Activated CD8-positive, alpha-beta T cell treated with anti-CD3 and anti-CD28 coated beads for 36 hours (primary cell): Measurements from ENCODE around the gene FCN2. TPM values are rescaled to one million over a fixed set of nuclear protein-coding genes. Genes with fewer than 3 reads are reported as not detected.

ENCODE experiments used
- ATAC-seq: fragments of 200-7000 bp; cut with Tn5 transposase; one replicate; pipeline ENCODE4 v1.10.0; 2021; ENCODE audit warnings: mild to moderate bottlenecking, moderate library complexity
- CTCF ChIA-PET: fragments of 350-600 bp; sonication (Branson Sonifier 250); formaldehyde crosslinking; loops from one replicate; lab custom pipeline; 2021; ENCODE audit warnings: antibody characterized with exemption; lab: Charles Lee
- POLR2A ChIA-PET: fragments of 350-600 bp; sonication (Branson Sonifier 250); formaldehyde crosslinking; loops from one replicate; lab custom pipeline; 2021; ENCODE audit warnings: antibody characterized with exemption; lab: Charles Lee
- DNase-seq: peaks from one replicate; pipeline ENCODE4 v3.0.0-alpha.2; 2020
- H3K27ac Mint-ChIP-seq: one replicate; pipeline ENCODE4 v1.8.0; 2021; ENCODE audit warnings: mild to moderate bottlenecking, mixed read lengths
- H3K27me3 Mint-ChIP-seq: one replicate; pipeline ENCODE4 v1.8.0; 2021; ENCODE audit warnings: mixed read lengths
- H3K36me3 Mint-ChIP-seq: one replicate; pipeline ENCODE4 v1.8.0; 2021; ENCODE audit warnings: low read depth, mixed read lengths
- H3K4me1 Mint-ChIP-seq: one replicate; pipeline ENCODE4 v1.8.0; 2021; ENCODE audit warnings: low read depth, mixed read lengths
- H3K4me3 Mint-ChIP-seq: one replicate; pipeline ENCODE4 v1.8.0; 2021; ENCODE audit warnings: mild to moderate bottlenecking, moderate library complexity, mixed read lengths
- H3K9me3 Mint-ChIP-seq: one replicate; pipeline ENCODE4 v1.8.0; 2021; ENCODE audit warnings: mixed read lengths
- intact Hi-C: fragments of 100-400 bp; cut with micrococcal nuclease; formaldehyde crosslinking; loops from one replicate; pipeline ENCODE4 v1.10.0; 2022
- total RNA-seq, 2 experiments: library from RNA; stranded (reverse); gene quantifications; one replicate each; pipeline ENCODE4 v1.2.3, GENCODE V29; 2021
- TF ChIP-seq, protein P1 (sequence below): fragments of 200-600 bp; IDR thresholded peaks from one replicate; pipeline ENCODE4 v1.8.0; 2022; ENCODE audit warnings: antibody characterized with exemption, mild to moderate bottlenecking

The FCN2 gene
- total RNA-seq, 2 experiments from 2014 or later, result not detected

- Mint-ChIP-seq H3K27me3 (peaks cover 3% of the 10 kb centered on the region), H3K9me3 (no peaks in the 10 kb centered on the region), H3K36me3 (no peaks in the 10 kb centered on the region), H3K4me1 (no peaks in the 10 kb centered on the region), H3K4me3 (no peak overlapping the region), H3K27ac (no peak overlapping the region)
- no peak for ATAC-seq
- intact Hi-C loops, result no loop called here
- CTCF ChIA-PET, result no interaction called here
- POLR2A ChIA-PET, result no interaction called here
- no peak for DNase-seq
- TF ChIP-seq, protein P1, sequence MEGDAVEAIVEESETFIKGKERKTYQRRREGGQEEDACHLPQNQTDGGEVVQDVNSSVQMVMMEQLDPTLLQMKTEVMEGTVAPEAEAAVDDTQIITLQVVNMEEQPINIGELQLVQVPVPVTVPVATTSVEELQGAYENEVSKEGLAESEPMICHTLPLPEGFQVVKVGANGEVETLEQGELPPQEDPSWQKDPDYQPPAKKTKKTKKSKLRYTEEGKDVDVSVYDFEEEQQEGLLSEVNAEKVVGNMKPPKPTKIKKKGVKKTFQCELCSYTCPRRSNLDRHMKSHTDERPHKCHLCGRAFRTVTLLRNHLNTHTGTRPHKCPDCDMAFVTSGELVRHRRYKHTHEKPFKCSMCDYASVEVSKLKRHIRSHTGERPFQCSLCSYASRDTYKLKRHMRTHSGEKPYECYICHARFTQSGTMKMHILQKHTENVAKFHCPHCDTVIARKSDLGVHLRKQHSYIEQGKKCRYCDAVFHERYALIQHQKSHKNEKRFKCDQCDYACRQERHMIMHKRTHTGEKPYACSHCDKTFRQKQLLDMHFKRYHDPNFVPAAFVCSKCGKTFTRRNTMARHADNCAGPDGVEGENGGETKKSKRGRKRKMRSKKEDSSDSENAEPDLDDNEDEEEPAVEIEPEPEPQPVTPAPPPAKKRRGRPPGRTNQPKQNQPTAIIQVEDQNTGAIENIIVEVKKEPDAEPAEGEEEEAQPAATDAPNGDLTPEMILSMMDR, result no peak
Measured at GRCh38 chr9:134887686-134888602, 7.3 kb downstream of the FCN2 start.

DNA sequence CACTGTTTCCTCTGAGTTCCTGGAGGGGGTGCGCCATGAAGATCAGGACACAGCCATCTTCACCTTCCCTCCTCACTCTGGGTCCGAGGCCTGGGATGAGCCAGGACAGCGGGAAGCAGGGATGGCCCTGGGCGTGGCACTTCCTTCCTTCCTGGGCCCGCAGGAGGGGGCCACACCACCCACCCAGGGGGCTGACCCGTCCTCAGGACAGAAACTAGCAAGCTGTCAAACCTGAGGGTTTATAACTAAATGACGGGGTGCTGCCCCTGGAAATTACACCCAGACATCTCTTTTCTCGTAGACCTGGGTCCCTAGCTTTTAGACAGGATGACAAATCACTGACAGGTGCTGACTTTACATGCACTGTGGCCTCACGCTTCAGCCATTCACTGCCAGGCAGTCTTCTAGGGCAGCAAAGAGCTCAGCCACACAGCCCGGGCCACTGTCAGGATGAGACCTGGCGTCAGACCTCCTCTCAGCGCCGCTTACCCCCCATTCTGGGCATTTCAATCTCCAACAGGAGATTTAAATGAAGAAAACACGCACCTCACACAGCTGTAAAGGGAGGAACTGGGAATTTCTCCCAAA lies 8.1 kb downstream of the FCN2 start:
- no peaks in the 10 kb centered on the region for H3K9me3 Mint-ChIP-seq
- peaks cover 4% of the 10 kb centered on the region for H3K27me3 Mint-ChIP-seq
- no peaks in the 10 kb centered on the region for H3K4me1 Mint-ChIP-seq
- TF ChIP-seq, protein P1, result no peak
- no peak overlapping the region for H3K4me3 Mint-ChIP-seq
- ATAC-seq, result no peak
- no peak overlapping the region for H3K27ac Mint-ChIP-seq
- DNase-seq, result no peak
- ChIA-PET POLR2A (no interaction called here), CTCF (no interaction called here)
- no peaks in the 10 kb centered on the region for H3K36me3 Mint-ChIP-seq
- intact Hi-C loops, result no loop called here

DNA sequence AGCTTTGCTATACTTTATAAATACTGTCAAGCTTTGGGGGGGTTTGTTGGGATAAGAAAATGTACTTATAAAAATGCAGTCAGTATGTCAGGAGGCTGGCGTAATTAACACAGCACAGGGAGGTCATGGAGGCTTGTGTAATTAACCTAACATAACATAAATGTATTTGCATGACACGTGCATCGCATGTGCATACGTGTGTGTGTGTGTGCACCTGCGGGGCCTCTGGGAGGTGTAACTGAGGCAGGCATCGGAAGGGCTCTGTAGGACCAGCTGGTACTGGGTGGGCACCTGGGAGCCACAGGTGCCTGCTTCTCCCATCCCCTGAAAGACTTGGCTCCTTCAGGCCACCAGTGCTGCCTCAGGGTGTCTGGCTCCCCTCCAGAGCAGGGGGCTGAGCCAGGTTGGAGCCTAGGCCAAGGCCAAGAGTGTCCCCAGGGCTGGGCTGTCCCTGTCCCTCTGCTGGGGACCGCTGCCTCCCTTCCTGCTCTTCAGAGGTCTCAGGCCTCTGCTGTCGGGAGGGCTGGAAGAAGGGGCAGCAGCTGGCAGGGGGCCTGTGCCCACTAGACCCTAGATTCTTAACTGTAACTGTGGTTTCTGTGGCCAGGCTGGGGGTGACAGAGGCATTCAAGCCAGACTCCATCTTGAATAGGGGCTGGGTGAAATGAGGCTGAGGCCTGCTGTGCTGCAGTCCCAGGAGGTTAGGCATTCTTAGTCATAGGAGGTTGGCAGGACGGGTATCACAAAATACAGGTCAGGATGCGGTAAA lies 9.0 kb downstream of the FCN2 start:
- intact Hi-C loops, result no loop called here
- CTCF ChIA-PET, result no interaction called here
- Mint-ChIP-seq H3K27ac (no peak overlapping the region), H3K9me3 (no peaks in the 10 kb centered on the region), H3K27me3 (peaks cover 6% of the 10 kb centered on the region), H3K4me3 (no peak overlapping the region), H3K36me3 (no peaks in the 10 kb centered on the region), H3K4me1 (no peaks in the 10 kb centered on the region)
- POLR2A ChIA-PET, result no interaction called here
- DNase-seq (no peak), ATAC-seq (no peak)
- TF ChIP-seq, protein P1, result no peak

DNA sequence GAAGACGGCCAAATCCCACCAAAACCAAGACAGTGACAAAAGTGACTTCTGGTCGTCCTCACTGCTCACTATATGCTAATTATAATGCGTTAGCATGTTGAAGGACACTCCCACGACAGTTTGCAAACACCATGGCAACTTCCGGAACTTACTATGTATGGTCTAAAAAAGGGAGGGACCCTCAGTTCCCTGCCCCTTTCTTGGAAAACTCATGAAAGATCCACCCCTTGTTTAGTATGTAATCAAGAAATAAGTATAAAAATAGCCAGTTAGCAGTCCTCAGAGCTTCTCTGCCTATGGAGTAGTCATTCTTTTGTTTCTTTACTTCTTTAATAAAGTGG lies 9.5 kb downstream of the FCN2 start:
- TF ChIP-seq, protein P1, result no peak
- no peak overlapping the region for H3K27ac Mint-ChIP-seq
- DNase-seq (no peak), ATAC-seq (no peak)
- no peak overlapping the region for H3K4me3 Mint-ChIP-seq
- intact Hi-C loops, result no loop called here
- ChIA-PET CTCF (no interaction called here), POLR2A (no interaction called here)
- H3K4me1 Mint-ChIP-seq, result no peaks in the 10 kb centered on the region
- H3K36me3 Mint-ChIP-seq, result no peaks in the 10 kb centered on the region
- peaks cover 6% of the 10 kb centered on the region for H3K27me3 Mint-ChIP-seq
- no peaks in the 10 kb centered on the region for H3K9me3 Mint-ChIP-seq

DNA sequence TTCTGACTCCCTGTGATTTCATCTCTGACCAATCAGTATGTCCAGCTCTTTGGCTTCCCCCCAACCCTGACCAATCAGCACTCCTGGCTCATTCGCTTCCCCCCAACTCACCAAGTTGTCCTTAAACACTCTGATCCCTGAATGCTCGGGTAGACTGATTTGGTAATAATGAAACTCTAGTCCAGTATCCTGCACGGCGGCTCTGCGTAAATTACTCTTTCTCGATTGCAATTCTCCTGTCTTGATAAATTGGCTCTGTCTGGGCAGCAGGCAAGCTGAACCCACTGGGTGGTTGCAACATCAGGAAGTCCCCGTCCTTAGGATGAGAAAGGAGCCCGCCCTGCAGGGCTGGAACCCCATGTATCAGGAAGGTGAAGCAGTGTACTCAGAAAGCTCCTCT lies 10.4 kb downstream of the FCN2 start:
- intact Hi-C loops, result no loop called here
- Mint-ChIP-seq H3K4me3 (no peak overlapping the region), H3K9me3 (no peaks in the 10 kb centered on the region), H3K27me3 (peaks cover 6% of the 10 kb centered on the region), H3K36me3 (no peaks in the 10 kb centered on the region), H3K4me1 (no peaks in the 10 kb centered on the region), H3K27ac (no peak overlapping the region)
- ATAC-seq (no peak), DNase-seq (no peak)
- TF ChIP-seq, protein P1, result no peak
- ChIA-PET POLR2A (no interaction called here), CTCF (no interaction called here)
